HL-60/S4 treated with retinoic acid at 250 ng/mL for 4 days and 3 days (cell line): ENCODE data around the gene CNIH3.

ENCODE experiments used
- in situ Hi-C: fragments of 300-500 bp; cut with MboI; formaldehyde crosslinking; loops from 2 replicates; pipeline ENCODE4 v1.7.0; 2022; ENCODE audit warnings: low sequenced_read_pairs

Gene CNIH3

DNA sequence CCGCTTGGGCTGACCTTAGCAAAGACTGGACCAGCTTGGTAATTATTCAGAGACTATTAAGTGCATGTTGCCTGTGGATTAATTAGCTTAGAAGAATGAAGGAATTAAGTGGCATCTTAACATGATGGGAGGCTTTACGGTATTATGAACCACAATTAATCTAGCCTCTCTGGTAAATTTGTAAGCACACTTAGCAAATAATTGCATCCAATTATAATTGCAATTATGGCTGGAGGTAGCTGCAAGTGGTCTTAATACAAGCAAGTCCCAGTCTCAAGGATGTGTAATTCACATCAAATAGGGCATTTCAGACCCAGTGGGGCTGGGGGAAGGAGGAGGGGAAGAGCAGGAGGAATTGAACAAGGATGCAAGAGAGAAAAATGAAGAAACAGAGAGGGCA, 151.6 kb downstream of the CNIH3 start:
- in situ Hi-C loops: no loop called here

DNA sequence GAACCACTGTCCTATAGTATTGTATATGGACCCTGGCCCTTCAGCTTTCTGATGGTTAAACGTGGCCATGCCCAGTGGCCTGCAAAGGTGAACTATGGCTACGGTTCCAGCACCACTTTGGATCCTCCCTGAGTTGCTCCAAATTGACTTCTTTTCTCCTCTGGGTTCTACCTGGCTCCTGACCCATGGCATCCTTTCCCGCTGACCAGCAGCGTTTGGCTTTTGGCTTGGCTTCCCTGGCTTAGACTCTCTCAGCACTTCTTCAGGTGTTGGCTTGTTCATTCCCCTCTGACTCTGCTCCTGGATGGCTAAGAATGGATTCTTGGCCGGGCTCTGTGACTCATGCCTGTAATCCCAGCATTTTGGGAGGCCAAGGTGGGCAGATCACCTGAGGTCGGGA, 152.9 kb downstream of the CNIH3 start:
- in situ Hi-C loops: no loop called here

DNA sequence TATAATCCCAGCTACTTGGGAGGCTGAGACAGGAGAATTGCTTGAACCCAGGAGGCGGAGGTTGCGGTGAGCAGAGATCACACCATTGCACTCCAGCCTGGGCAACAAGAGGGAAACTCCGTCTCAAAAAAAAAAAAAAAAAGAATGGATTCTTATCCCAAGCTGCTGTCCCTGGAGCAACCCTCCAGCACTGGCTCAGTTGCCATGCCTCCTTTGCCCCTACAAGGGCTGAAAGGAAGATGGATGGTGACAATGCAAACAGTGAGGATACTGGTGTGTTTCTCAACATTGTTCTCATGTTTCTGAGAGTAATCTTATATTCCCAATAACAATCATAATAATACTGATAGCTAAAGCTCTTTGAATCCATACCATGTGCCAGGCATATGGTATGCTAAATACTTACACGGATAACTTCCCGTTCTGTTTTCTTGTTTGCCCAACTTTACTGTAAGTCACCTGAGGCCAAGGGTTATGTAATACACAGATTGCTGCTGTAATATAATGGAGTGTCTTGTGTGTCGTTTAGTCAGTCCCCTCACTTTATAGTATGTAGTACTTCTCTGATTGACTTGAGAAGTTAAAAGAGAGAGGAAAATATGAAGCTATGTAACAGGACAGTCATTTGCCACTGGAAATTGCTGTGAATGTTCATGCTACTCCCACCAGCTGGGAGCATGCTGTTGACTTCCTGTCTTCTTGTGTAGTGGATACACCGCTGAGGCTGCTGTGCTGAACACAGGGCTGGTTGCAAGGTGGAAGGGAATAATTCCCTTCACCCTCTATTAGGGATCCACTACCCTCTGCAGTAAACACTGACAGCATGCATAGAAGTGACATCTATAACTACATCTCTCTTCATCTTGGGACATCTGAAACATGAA, 153.6 kb downstream of the CNIH3 start:
- in situ Hi-C loops: no loop called here

DNA sequence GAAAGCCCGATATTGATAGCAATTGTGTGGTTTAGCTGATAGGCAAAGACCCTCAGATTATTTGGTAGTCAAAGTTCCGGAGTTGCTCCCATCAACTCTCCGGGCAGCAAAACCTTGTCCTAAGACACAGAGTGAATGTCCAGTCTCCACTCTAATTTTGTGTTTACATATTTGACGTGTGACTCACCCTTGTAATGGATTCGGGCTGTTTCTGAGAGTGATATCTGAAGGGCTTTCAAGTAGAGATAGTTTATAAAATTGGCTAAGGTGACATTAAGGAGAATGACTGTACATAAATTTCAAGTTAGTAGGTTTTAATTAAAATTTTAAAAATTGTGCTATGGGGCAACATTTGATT, 154.2 kb downstream of the CNIH3 start:
- in situ Hi-C loops: no loop called here

DNA sequence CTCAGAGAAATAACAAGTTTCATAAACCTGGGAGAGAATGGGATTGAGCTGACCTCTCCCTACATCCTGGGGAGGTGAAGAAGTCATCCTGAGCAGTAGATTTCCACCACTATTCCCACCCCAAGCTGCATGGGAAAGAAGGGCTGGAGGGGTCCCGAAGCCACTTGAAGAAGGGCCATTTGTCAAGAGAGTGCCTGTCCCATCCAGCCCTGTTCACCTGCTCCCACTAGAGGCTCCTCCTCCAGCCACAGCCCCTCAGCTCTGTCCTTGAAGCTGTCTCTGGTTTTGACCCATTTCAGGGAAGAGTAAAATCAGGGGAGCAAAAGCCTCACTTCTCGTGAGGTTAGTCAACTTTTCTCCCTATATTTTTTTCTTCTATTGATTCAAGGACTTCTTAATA, 157.5 kb downstream of the CNIH3 start:
- in situ Hi-C loops: no loop called here

DNA sequence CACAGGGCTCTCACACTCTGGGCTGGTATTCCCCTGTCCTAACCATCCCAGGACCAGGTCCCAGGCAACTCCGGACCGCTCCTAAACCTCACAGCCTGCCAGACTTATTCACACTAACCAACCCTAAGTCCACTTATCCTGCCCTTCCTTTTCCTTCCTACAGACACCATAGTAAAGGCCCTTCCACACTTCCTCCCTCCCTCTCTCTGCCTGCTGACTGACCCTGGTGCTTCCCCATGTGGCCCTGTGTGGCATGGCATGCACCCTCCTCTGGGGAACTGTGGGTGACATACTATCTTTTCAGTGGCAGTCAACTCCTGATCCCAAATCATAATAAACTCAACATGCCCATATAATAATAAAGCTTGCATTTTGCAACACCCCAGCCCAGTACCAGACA, 158.3 kb downstream of the CNIH3 start:
- in situ Hi-C loops: no loop called here

DNA sequence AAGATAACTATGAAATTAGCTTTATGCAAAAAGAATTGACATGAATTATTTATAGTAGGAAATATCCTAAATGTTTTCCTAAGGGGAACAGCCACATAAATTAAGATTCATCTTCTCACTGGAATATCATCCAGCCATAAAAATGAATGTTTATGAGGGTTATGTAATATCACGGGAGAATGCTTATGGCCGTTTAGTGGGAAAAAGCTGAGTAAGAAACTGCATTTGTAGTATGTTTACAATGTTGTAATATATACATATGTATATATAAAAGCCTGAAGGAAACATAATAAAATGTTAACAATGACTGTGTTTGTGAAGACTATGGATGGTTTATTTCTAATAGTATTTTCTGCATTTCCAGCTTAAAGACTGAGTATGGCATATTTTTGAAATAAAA, 161.1 kb downstream of the CNIH3 start:
- in situ Hi-C loops: no loop called here

DNA sequence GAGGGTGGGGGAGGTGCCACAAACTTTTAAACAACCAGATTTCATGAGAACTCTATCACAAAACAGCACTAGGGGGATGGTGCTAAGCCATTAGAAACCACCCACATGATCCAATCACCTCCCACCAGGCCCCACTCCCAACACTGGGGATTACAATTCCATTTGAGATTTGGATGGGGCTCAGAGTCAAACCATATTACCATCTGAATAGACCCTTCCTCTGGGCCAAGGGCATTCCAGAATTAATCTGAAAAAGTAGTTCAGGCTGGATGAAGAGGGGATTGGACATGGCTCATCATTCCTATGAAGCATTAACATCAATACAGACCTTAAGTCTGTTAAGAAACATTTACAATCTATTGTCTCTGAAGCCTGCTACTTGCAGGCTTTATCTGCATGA, 163.4 kb downstream of the CNIH3 start:
- in situ Hi-C loops: no loop called here

DNA sequence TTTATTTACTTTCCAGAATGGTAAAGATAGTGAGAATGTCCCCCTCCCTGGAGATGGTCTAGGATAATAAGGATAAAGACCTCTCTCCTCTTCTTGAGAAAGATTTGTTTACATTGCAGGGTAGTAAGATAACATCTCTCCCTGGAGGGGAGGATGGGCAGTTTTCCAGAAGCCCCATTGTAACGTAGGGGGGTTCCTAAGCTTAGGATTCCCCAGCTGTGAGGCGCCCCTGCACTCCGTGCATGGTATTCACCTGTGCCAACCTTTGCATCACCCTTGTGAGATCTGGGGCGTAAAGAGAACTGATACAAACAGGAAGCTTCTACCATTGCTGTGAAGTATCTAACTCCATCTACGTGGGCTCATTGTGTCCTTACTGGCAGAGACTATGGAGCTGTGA, 164.6 kb downstream of the CNIH3 start:
- in situ Hi-C loops: no loop called here

DNA sequence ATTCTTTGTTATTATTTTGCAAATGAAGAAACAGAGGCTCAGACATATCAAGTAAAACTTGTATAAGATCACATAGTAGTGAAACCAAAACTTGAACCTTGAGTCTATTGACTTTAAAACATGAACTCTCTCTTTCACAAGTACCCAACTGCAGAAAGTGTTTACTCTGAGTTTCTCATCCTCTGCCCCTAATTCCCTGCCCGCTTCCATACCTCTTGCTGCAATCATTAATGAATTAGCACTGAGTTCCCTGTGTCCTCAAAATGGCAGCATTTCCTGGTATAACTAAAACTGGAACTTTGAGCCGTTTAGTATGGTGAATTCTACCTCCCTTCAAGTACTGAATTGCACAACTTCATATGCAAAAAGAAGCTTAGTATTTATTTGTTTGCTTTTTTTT, 165.7 kb downstream of the CNIH3 start:
- in situ Hi-C loops: no loop called here

DNA sequence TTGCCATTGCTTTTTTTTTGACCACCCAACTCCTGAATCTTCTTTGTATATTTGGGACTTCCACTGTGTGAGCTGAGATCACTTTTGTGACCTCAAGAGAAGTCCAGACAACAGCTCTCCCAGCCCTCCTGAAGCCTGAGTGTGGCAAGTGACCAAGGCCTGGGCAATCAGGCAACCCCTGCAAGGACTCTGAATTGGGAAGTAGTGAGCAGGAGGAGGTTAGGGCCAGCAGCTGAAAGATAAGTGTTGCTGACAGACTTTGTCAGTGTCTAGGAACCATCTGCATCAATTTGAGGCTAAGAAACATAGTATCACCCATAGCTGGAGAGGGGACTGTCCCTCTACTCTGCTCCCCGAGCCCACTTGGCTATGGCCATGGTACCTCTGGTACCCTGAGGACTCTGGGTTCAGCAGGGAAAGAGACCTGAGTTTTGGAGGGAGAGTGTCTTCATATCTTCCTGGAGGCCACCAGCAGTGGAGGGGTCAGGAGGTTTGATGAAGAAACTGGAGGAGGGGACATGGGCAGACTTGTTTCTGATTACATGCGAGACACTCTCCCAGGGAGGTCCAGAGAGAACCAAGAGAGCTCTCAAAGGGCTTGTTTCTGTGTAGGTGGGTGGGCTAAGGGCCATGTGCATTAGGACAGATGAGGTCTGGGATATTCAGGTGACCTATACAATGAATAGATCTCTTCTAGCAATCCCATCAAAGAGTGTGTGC, 166.3 kb downstream of the CNIH3 start:
- in situ Hi-C loops: no loop called here

DNA sequence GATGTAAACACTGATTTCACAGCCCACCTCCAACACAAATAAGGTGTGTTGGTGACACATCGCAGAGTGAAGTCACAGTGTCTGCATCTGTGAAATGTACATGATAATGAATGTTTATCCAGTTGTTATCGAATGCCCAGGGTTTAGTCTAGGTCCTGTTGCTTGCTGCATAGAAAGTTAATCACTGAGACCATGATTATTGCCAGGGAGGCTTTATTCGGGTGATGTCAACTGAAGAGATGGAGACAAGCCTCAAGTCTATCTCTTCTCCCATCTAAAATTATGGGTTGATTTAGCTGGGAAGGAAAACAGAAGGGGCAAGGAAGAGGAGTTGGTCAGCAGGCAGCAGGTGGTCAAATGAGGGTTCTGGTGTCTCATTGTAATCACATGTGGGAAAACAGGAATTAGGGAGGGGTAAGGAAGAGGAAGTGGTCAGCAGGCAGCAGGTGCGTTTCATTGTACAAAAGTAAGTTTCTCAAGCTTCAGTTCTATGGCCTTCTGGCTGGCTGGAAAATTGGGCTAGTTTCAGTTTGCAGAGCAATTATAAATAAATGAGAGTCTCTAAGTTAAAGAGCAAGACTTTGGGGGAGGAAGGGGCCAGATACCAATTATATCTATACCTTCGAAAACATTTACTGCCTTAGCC, 167.0 kb downstream of the CNIH3 start:
- in situ Hi-C loops: no loop called here

DNA sequence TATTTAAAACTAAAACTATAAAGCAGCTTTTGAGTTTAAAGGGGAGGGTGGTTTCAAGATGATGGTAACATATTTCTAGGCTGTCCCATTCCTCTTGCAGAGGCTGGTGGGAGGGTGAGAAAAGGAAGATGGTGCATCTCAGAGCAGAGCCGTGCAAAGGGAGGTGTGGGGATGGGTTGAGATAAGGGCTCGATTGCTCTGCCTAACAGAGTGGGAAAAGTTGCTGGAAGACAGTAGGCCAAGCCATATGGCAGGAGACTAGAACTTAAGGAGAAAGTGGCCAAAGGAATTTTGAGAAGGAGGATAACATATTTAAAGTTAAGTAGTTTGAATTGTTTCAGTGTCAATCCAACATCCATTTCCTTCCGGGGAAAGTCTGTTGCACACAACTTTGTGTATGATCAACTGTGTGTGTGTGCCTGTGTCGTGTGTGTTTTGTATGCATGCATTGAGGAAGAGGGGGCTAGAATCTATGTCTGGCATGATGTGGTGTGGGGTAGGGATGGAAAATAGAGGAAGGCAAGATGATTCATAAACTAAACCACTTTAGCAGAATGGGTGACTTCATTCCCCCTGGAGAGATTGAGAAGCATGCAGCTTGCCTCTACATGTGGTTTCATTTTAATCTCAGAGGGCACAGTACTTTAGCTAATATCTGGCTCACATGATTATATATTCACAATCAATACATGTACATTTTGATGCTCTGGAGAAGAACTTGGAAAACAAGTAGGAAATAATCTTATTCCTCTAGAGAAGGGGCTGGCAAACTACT, 168.3 kb downstream of the CNIH3 start:
- in situ Hi-C loops: no loop called here

DNA sequence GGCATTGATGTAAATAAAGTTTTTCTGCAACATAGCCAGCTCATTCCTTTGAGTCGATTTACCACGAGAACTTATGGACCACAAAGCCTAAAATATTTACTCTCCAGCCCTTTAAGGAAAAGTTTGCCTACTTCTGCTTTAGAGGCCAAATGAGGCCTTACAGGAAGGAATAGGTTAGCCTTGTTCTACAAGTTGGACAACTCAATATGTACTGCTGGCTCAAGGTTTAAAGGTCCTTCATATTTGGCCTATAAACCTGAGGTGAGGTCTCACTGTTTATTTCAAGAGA, 168.9 kb downstream of the CNIH3 start:
- in situ Hi-C loops: no loop called here

DNA sequence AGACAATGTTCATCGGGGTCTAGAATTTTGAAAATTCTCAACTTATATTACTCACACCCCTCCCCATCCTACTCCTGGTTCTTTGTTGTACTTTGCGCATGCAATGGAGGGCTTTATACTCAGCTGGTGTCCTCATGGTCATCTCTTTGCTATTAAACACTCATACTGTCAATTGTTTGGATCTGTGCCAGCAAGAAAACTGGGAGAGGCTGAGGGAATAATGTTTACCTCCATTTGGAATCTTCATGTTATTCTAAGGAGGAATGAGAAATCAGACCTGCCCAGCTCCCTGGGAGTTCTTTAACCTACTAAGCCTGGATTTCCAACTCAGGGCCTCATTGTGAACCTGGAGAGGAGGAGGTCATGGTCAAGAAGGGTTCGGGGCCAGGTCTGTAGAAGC, 169.5 kb downstream of the CNIH3 start:
- in situ Hi-C loops: no loop called here

DNA sequence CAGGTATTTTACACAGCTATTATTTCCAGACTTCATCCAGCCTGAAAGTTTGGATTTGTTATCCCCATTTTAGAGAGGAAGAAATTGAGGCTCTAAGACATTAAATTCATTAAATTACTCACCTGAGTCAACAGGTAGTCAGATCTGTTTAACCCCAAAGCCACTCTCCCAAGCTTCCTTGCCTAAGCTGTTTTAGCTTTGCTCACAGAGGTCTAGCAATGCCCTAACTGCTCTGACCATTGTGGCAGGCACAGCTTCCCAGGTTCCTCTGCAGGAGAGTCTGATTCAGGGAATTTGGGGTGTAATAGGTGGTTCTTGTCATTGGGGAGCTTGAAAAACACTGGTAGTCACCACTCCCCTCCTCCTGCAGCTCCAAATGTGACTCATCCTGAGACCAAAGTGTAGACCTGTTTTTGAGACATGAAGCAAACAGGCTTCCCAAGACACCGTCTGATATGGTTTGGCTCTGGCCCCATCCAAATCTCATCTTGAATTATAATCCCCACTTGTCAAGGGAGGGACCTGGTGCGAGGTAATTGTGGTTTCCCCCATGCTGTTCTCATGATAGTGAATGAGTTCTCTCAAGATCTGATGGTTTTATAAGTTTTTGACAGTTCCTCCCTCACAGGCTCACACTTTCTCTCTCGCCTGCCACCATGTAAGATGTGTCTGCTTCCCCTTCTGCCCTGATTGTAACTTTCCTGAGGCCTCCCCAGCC, 170.6 kb downstream of the CNIH3 start:
- in situ Hi-C loops: no loop called here

DNA sequence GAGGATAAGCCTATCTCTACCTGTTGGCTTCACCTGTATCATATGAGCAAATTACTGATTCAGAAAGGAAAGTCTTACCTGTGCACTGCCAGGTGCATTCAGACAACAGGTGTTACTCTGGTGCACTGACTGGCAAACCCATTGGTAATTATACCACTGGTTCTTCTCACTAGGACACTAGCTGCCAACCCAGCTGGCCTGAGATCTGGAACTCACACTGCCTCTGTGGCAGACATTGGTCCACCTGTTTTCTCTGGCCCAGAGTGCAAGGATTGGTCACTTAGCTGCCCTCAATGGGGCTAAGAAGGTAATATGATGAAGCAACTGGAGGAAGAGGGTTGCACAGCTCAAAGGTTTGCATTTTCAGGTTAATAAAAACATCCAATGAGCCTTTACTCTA, 173.2 kb downstream of the CNIH3 start:
- in situ Hi-C loops: no loop called here
